GM21576 (cell line): Measurements from ENCODE around the gene AARS2.
A peak's percentile ranks its signal among the peaks of the same experiment; 100 is the strongest.

Experiments
- ATAC-seq: cut with Tn5 transposase; IDR thresholded peaks from one replicate; pipeline ENCODE4 v1.9.1; 2021; ENCODE audit warnings: mild to moderate bottlenecking, moderate library complexity; ENCODE audit not compliant: unreplicated experiment

AARS2 gene

GRCh38 chr6:44264154-44265006 is 48.8 kb downstream of the AARS2 start:
- no peak for ATAC-seq

- ATAC-seq = no peak
These were observed 49.6 kb downstream of the AARS2 start for GRCh38 chr6:44263354-44264100.

- no peak for ATAC-seq
These were observed 50.4 kb downstream of the AARS2 start for GRCh38 chr6:44262467-44263353.

GRCh38 chr6:44261581-44261980 is 51.6 kb downstream of the AARS2 start:
- no peak for ATAC-seq

- no peak for ATAC-seq
These were observed 52.5 kb downstream of the AARS2 start for GRCh38 chr6:44260451-44261297.

GRCh38 chr6:44260011-44260410 is 53.1 kb downstream of the AARS2 start:
- no peak for ATAC-seq

GRCh38 chr6:44258921-44259320 is 54.2 kb downstream of the AARS2 start:
- no peak for ATAC-seq

GRCh38 chr6:44258325-44258863 is 54.8 kb downstream of the AARS2 start:
- ATAC-seq = no peak

- ATAC-seq = peak; percentile 18
These were observed 55.3 kb downstream of the AARS2 start for GRCh38 chr6:44257753-44258324.

GRCh38 chr6:44257025-44257752 is 56.0 kb downstream of the AARS2 start, which contains the start of gene SLC35B2:
Gene SLC35B2, minus strand, starts transcription at chr6:44257528. Its CDS starts 118 bp downstream, at chr6:44257410.
- ATAC-seq = peak; percentile 40

- no peak for ATAC-seq
These were observed 56.4 kb downstream of the AARS2 start for GRCh38 chr6:44256775-44257024.

- ATAC-seq = no peak
These were observed 57.0 kb downstream of the AARS2 start for GRCh38 chr6:44255871-44256774.

- no peak for ATAC-seq
These were observed 57.9 kb downstream of the AARS2 start for GRCh38 chr6:44255105-44255808.

GRCh38 chr6:44254191-44255104 is 58.7 kb downstream of the AARS2 start:
- ATAC-seq = no peak

- ATAC-seq = no peak
These were observed 59.6 kb downstream of the AARS2 start for GRCh38 chr6:44253307-44254101.
